ENCODE results near the gene LRP2. TPM values are rescaled to one million over a fixed set of nuclear protein-coding genes. Genes with fewer than 3 reads are reported as not detected.
"Not testable (repeated sequence)": the region's sequence is repeated elsewhere in the genome, so short reads cannot be mapped to it uniquely, and the experiment has no call there.

LRP2 gene
- under 1 TPM; 0.02 to 0.15 TPM for total RNA-seq

DNA sequence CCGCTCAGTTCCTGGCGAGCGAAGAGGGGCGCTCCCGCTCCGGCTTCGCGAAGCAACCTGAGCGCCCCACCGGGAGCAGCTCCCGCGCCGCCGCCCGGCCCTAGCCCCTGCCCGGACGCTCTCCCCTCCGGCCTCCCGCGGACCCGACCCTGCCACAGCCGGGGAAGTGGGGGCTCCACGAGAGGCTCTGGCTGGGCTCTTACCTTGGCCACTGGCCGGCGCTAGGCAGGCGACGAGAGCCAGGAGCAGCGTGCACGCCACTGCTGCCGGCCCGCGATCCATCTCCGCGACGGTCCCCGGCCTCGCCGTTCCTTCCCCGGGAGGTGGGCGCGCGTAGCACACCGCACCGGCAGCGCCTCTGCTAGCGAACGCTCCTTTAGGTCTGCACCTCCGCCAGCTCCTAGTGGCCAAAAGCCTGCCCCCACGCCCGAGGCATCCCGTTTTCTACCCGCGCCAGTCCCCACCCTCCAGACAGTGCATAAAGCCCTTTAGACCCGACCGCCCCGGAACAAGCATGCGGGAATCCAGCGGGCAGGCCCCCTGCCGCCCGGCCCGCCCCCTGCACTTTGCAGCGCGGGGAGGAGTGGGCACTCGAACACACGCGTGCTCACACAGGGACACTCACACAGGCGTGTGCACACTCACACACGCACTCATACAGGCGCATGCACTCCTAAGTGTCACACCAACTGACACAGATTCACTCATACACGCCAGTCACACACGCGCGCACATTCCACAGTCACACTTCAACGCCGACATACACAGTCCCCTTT, at the start of gene LRP2:
Gene LRP2 (minus strand): TSS at position 417 of the 776 bp plus-strand sequence. CDS start 135 bp downstream, at position 282.
- Mint-ChIP-seq H3K27me3 (peaks cover 59% of the 10 kb centered on the region), H3K4me1 (peaks cover 40% of the 10 kb centered on the region), H3K4me3 (peak within 1 kb of the TSS; percentile 82), H3K9me3 (peaks cover 4% of the 10 kb centered on the region), H3K36me3 (ENCODE audit: low read depth) (no peaks in the 10 kb centered on the region), H3K27ac (peak within 1 kb of the TSS; percentile 38)
- ChIA-PET POLR2A (no interaction called here), CTCF (no interaction called here)
- DNase-seq, result peak; percentile 24

DNA sequence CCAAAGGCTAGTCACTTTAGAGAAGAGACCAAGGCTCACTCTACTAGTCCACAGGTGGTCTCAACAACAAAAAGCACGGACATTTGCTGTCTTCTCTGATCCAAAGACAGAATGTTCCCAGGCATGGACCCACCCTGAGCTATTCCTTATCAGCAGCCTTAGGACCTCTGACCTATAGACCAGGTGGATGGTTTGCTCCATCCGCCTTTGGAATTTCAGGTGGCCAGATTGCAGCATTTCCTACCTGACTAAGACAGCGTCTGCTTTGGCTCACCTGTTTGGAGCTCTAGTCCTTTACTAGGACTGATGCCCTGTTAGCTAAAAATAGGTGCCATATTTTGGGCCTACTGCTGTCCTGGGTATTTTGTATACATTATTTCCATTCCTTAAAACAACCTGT, 44.6 kb upstream of the LRP2 start:
- Mint-ChIP-seq H3K4me3 (no peak overlapping the region), H3K4me1 (no peaks in the 10 kb centered on the region), H3K36me3 (ENCODE audit: low read depth) (no peaks in the 10 kb centered on the region), H3K9me3 (no peaks in the 10 kb centered on the region), H3K27me3 (peaks cover 15% of the 10 kb centered on the region), H3K27ac (no peak overlapping the region)
- no peak for DNase-seq
- ChIA-PET POLR2A (no interaction called here), CTCF (interaction anchor here (1.4 kb wide), 1 partner anchor 13 kb away, joined by 4 read pairs; no protein-coding TSS in a partner anchor)

DNA sequence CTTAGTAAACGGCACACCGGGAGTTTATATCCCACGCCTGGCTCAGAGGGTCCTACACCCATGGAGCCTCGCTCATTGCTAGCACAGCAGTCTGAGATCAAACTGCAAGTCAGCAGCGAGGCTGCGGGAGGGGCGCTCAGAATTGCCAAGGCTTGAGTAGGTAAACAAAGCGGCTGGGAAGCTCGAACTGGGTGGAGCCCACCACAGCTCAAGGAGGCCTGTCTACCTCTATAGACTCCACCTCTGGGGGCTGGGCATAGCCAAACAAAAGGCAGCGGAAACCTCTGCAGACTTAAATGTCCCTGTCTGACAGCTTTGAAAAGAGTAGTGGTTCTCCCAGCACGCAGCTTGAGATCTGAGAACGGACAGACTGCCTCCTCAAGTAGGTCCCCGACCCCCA, 37.2 kb upstream of the LRP2 start:
- POLR2A ChIA-PET, result interaction anchor here (0.6 kb wide), 1 partner anchor 358 kb away, joined by 3 read pairs; no protein-coding TSS in a partner anchor
- H3K27ac Mint-ChIP-seq; DNase-seq; H3K36me3 Mint-ChIP-seq (ENCODE audit: low read depth); H3K4me3 Mint-ChIP-seq; CTCF ChIA-PET; H3K4me1 Mint-ChIP-seq; H3K9me3 Mint-ChIP-seq: not testable (repeated sequence)
- peaks cover 20% of the 10 kb centered on the region for H3K27me3 Mint-ChIP-seq

DNA sequence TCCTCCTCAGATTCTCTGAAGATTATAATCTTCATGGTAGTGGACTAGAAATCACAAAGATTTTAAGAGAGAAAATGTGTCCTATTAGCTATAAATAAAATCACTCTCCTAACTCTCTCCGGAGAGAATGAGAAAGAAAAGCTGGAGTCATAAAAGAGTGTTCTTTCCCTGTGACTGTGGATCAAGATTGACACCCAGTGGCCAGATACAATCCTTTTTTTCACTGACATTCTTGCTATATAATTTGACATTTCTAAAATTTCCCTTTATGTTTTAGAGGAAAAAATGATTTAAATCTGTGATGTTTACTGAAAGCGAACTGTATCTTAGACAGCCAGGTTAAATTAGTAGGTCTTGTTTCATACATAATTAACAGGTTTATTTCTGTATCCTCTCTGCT, 35.4 kb upstream of the LRP2 start:
- Mint-ChIP-seq H3K27ac (no peak overlapping the region), H3K4me3 (no peak overlapping the region), H3K27me3 (peaks cover 16% of the 10 kb centered on the region), H3K36me3 (ENCODE audit: low read depth) (no peaks in the 10 kb centered on the region), H3K4me1 (no peaks in the 10 kb centered on the region), H3K9me3 (no peaks in the 10 kb centered on the region)
- CTCF ChIA-PET, result no interaction called here
- DNase-seq, result no peak
- POLR2A ChIA-PET, result no interaction called here

DNA sequence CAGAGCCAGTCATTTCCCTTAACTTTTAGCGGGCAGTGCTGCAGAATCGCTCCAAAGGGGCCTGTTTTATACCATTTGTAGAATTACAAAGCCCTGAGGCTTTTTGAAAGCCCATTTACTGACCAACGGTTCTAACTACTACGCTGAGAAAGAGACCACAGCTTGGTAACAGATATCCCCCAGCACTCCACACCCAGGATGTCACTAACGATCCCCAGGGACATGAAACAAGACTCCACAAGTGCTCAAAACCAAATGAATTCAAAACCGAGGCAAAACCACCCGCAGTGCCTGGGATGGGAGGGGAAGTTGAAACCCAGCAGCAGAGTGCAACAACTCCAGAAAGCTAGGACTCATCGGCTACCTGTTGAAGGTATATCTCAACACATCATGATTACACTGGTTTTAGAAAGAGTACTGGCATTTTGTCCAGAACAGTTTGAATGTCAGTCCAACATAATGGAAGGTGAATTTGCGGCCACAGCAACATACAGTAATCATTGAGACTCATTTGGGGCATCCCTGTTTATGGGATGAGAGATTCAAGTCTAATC, 33.6 kb upstream of the LRP2 start:
- Mint-ChIP-seq H3K27ac (no peak overlapping the region), H3K27me3 (peaks cover 13% of the 10 kb centered on the region), H3K4me3 (no peak overlapping the region), H3K36me3 (ENCODE audit: low read depth) (no peaks in the 10 kb centered on the region), H3K4me1 (no peaks in the 10 kb centered on the region), H3K9me3 (no peaks in the 10 kb centered on the region)
- POLR2A ChIA-PET, result no interaction called here
- no peak for DNase-seq
- CTCF ChIA-PET, result interaction anchor here (1.1 to 1.3 kb wide), 2 partner anchors 8 to 10 kb away, joined by 3 read pairs; no protein-coding TSS in a partner anchor

DNA sequence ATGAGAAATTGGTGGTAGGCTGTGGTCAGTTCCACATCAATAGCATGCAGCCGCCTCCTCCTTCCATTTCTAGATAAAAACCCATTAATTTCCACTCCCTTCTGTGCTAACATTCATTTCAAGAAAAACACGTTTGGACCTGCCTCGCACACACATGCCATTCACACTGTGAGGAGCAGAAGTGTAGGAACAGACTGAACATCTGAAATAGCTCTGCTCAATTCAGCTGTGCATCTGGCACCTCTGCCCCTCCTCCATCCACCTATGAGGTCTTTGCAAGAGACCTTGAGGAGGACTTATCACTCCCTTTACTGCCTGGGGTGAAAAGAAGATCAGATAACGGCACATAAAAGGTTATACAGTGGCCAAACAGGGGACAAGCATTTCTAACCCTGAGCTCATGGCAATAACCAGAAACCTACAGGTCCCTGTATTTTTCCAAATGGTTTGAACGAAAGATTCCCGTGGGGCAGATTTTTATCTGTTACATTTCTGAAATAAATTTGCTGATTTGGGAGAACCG, 30.8 kb upstream of the LRP2 start:
- CTCF ChIA-PET, result interaction anchor here (1.3 kb wide), 1 partner anchor 14 kb away, joined by 4 read pairs; no protein-coding TSS in a partner anchor
- no peak overlapping the region for H3K4me3 Mint-ChIP-seq
- no peaks in the 10 kb centered on the region for H3K9me3 Mint-ChIP-seq
- H3K27me3 Mint-ChIP-seq, result peaks cover 29% of the 10 kb centered on the region
- H3K36me3 Mint-ChIP-seq (ENCODE audit: low read depth), result no peaks in the 10 kb centered on the region
- POLR2A ChIA-PET, result no interaction called here
- H3K27ac Mint-ChIP-seq, result no peak overlapping the region
- H3K4me1 Mint-ChIP-seq, result no peaks in the 10 kb centered on the region
- no peak for DNase-seq

DNA sequence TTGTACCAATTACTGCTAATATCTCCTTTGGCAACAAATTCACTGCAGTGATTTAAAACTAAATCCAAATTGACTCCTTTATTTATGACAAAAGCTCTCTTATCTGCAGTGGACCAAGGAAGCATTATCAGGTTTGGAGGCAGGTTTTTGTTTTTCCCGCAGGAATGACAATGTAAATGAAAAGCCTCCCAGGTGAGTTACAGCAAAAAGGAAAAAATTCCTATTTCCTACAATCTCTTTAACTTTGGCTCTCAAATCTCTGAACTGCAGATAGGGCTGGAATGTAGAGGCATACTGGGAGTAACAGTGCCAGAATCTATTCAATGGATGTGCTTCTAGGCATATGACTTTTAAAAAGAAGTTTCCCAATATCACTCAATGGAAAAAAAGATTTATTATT, 28.9 kb upstream of the LRP2 start:
- Mint-ChIP-seq H3K4me3 (no peak overlapping the region), H3K27me3 (peaks cover 39% of the 10 kb centered on the region), H3K9me3 (no peaks in the 10 kb centered on the region), H3K4me1 (no peaks in the 10 kb centered on the region), H3K36me3 (ENCODE audit: low read depth) (no peaks in the 10 kb centered on the region), H3K27ac (no peak overlapping the region)
- POLR2A ChIA-PET, result no interaction called here
- CTCF ChIA-PET, result no interaction called here
- DNase-seq, result no peak

DNA sequence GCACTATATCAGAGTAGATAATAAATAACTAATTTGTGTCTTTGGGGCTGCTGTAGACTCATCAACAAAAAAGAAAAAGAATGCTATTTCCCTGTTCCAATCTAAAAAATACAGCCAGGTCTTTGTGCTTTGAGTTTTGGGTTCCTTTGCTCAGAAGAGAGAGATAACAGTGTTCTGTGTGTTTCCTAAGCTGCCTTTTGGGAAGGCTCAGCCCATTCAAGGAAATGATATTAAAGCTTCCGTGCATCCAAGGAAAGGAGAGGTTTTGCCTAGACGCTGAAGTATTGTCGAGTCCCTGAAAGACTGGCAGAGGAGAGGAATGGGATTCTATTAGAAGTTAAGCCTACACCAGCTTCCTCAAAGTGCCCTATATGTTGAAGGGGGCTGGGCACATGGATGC, 25.8 kb upstream of the LRP2 start:
- POLR2A ChIA-PET, result interaction anchor here (0.6 kb wide), 1 partner anchor 12 kb away, joined by 10 read pairs; no protein-coding TSS in a partner anchor
- Mint-ChIP-seq H3K36me3 (ENCODE audit: low read depth) (no peaks in the 10 kb centered on the region), H3K4me3 (no peak overlapping the region), H3K9me3 (no peaks in the 10 kb centered on the region), H3K27ac (no peak overlapping the region), H3K4me1 (no peaks in the 10 kb centered on the region), H3K27me3 (peaks cover 45% of the 10 kb centered on the region)
- CTCF ChIA-PET, result interaction anchor here (1.1 kb wide), 1 partner anchor 8 kb away, joined by 3 read pairs; no protein-coding TSS in a partner anchor
- DNase-seq, result no peak

DNA sequence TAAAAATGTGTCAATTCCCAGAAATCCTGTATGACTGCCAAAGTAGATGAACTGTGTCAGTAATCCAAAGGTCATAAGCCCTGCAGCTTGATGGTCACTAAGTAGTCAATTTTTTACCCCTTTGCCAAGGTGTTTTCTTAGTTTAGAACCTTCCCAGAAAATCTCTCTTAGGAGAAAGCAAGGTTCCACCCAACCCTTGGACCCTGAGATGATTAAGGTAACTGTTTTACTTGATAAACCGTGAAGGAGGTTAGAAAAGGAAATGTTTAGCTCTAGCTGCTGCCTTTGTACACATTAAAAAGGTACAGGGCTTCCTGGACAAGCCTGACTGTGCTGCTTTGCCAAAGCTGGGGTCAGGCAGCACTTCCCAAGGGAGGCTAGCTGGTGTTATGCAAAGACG, 24.4 kb upstream of the LRP2 start:
- Mint-ChIP-seq H3K36me3 (ENCODE audit: low read depth) (no peaks in the 10 kb centered on the region), H3K4me1 (no peaks in the 10 kb centered on the region), H3K9me3 (no peaks in the 10 kb centered on the region), H3K4me3 (no peak overlapping the region), H3K27ac (no peak overlapping the region), H3K27me3 (peaks cover 49% of the 10 kb centered on the region)
- CTCF ChIA-PET, result no interaction called here
- no peak for DNase-seq
- POLR2A ChIA-PET, result no interaction called here

DNA sequence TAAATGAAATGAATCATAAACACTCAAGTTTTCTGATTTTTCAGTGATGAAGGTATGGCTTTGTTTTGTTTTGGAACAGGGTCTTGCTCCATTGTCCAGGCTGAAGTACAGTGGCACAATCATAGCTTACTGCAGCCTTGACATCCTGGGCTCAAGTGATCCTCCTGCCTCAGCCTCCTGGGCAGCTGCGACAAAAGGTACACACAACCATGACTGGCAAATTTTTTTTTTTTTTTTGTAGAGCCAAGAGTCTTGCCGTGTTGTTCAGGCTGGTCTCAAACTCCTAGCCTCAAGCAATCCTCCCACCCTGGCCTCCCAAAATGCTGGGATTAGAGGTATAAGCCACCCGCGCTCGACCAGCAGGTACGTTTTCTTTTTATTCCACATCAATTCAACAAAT, 22.5 kb upstream of the LRP2 start:
- no peaks in the 10 kb centered on the region for H3K36me3 Mint-ChIP-seq (ENCODE audit: low read depth)
- no peak overlapping the region for H3K27ac Mint-ChIP-seq
- ChIA-PET CTCF (no interaction called here), POLR2A (no interaction called here)
- no peak for DNase-seq
- H3K27me3 Mint-ChIP-seq, result peaks cover 45% of the 10 kb centered on the region
- H3K9me3 Mint-ChIP-seq, result no peaks in the 10 kb centered on the region
- no peak overlapping the region for H3K4me3 Mint-ChIP-seq
- H3K4me1 Mint-ChIP-seq, result no peaks in the 10 kb centered on the region

DNA sequence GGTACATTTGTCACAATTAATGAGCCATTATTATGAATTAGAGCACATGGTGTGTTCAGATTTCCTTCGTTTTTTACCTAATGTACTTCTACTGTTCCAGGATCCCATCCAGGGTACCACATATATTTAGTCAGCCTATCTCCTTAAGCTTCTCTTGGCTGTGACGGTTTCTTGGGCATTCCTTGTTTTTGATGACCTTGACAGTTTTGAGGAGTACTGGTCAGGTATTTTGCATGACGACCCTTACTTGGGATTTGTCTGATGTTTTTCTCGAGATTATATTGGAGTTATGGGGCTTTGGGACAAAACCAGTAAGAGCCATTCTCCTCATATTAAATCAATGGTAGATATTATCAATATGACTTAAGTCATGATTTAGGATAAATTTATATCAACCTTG, 10.2 kb upstream of the LRP2 start:
- Mint-ChIP-seq H3K9me3 (peaks cover 5% of the 10 kb centered on the region), H3K4me3 (no peak overlapping the region), H3K4me1 (no peaks in the 10 kb centered on the region), H3K27ac (no peak overlapping the region), H3K27me3 (peaks cover 48% of the 10 kb centered on the region), H3K36me3 (ENCODE audit: low read depth) (no peaks in the 10 kb centered on the region)
- ChIA-PET CTCF (no interaction called here), POLR2A (no interaction called here)
- no peak for DNase-seq

DNA sequence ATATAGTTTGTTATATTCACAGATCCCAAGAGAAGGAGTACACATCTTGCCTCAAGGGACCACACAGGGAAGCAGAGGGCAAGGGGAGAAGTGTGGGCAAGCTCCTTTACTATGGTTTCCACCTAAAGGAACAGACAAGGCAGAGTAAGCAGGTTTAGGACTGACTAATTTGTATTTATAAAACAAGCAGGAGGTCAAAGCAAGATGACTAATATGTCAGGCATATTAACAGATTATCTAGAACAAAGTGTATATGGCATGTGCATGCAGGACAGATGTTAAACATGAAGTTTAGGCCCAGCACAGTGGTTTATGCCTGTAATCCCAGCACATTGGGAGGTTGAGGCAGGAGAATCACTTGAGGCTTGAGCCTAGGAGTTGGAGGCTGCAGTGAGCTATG, 3.7 kb upstream of the LRP2 start:
- H3K27me3 Mint-ChIP-seq, result peaks cover 53% of the 10 kb centered on the region
- no peak overlapping the region for H3K4me3 Mint-ChIP-seq
- no peaks in the 10 kb centered on the region for H3K36me3 Mint-ChIP-seq (ENCODE audit: low read depth)
- ChIA-PET CTCF (no interaction called here), POLR2A (no interaction called here)
- no peak for DNase-seq
- no peak overlapping the region for H3K27ac Mint-ChIP-seq
- peaks cover 10% of the 10 kb centered on the region for H3K9me3 Mint-ChIP-seq
- peaks cover 40% of the 10 kb centered on the region for H3K4me1 Mint-ChIP-seq

DNA sequence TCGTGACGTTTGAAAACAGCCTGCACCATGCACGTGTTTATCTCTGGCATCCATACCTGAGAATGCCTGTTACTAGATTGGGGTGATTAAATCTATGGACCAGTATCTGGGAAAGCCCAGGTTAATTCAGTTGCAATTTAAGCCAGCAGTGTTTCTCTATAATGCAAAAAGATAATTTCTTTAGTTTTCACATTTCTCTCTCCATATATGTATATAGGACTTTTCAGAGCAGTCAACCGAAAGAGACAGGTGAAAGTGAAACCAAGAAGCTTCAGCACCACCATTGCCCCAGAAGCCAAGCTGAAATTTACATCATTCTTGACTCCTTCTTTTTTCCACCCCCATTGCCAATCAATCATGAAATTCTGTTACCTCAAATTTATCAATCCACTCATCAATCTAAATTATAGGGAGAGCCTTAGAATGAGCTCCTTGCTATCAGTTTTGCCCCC, 2.7 kb upstream of the LRP2 start:
- ChIA-PET CTCF (interaction anchor here (0.6 kb wide), 1 partner anchor 214 kb away, joined by 3 read pairs; no protein-coding TSS in a partner anchor), POLR2A (no interaction called here)
- peak; percentile 24 for DNase-seq
- H3K36me3 Mint-ChIP-seq (ENCODE audit: low read depth), result no peaks in the 10 kb centered on the region
- H3K9me3 Mint-ChIP-seq, result peaks cover 9% of the 10 kb centered on the region
- H3K4me1 Mint-ChIP-seq, result peaks cover 40% of the 10 kb centered on the region
- H3K4me3 Mint-ChIP-seq, result peak overlapping the region; percentile 82
- peaks cover 55% of the 10 kb centered on the region for H3K27me3 Mint-ChIP-seq
- peak overlapping the region; percentile 66 for H3K27ac Mint-ChIP-seq
